ENCODE measurements around the gene PRR5L.

- TF ChIP-seq EP300 (IDR thresholded peaks at IDR 0.05) (no peak), CTCF (IDR thresholded peaks at IDR 0.05) (no peak), POLR2A (IDR thresholded peaks at IDR 0.05) (no peak)
These were observed 66.8 kb downstream of the PRR5L start for GRCh38 chr11:36362902-36363301.
